NCI-H1417 treated with DMSO at 0.1 percent for 48 hours (cell line): ENCODE data around the gene ACP4.
"Not testable (repeated sequence)": the region's sequence is repeated elsewhere in the genome, so short reads cannot be mapped to it uniquely, and the experiment has no call there.

Experiments used
- DNase-seq: peaks from one replicate; lab custom pipeline; 2025; lab: John Stamatoyannopoulos, UW

Gene ACP4

GRCh38 chr19:50777261-50777660 is 13.0 kb upstream of the ACP4 start:
- DNase-seq, result no peak

- DNase-seq, result no peak
Observed at GRCh38 chr19:50777830-50778303, 12.3 kb upstream of the ACP4 start.

- DNase-seq, result no peak
Observed at GRCh38 chr19:50778906-50779430, 11.2 kb upstream of the ACP4 start.

GRCh38 chr19:50779504-50780457 is 10.4 kb upstream of the ACP4 start:
- DNase-seq, result no peak

GRCh38 chr19:50780753-50781435 is 9.3 kb upstream of the ACP4 start:
- DNase-seq, result no peak

- DNase-seq, result not testable (repeated sequence)
Observed at GRCh38 chr19:50783848-50784152, 6.4 kb upstream of the ACP4 start.

- no peak for DNase-seq
Observed at GRCh38 chr19:50784710-50785109, 5.5 kb upstream of the ACP4 start.

GRCh38 chr19:50785329-50785728 is 4.9 kb upstream of the ACP4 start:
- DNase-seq, result no peak

GRCh38 chr19:50790922-50791467 is 780 bp downstream of the ACP4 start:
- no peak for DNase-seq

- DNase-seq, result no peak
Observed at GRCh38 chr19:50791594-50792271, 1.5 kb downstream of the ACP4 start.

GRCh38 chr19:50792272-50793250 is 2.3 kb downstream of the ACP4 start:
- no peak for DNase-seq

- DNase-seq, result no peak
Observed at GRCh38 chr19:50793558-50794065, 3.4 kb downstream of the ACP4 start.

GRCh38 chr19:50794074-50794875 is 4.1 kb downstream of the ACP4 start:
- DNase-seq, result no peak

GRCh38 chr19:50794876-50795663 is 4.9 kb downstream of the ACP4 start:
- no peak for DNase-seq

- DNase-seq, result no peak
Observed at GRCh38 chr19:50795664-50796073, 5.5 kb downstream of the ACP4 start.

- DNase-seq, result no peak
Observed at GRCh38 chr19:50796128-50796633, 6.0 kb downstream of the ACP4 start.

GRCh38 chr19:50796634-50797428 is 6.6 kb downstream of the ACP4 start:
- DNase-seq, result no peak

- no peak for DNase-seq
Observed at GRCh38 chr19:50797429-50797780, 7.2 kb downstream of the ACP4 start.
